HG03064 (cell line): ENCODE results near the gene COL4A1.

Experiments
- ATAC-seq: cut with Tn5 transposase; IDR thresholded peaks from one replicate; pipeline ENCODE4 v1.9.1; 2021; ENCODE audit warnings: low read depth; ENCODE audit not compliant: unreplicated experiment

Gene COL4A1

GRCh38 chr13:110263404-110263803, 43.6 kb downstream of the COL4A1 start:
- no peak for ATAC-seq

- no peak for ATAC-seq
Observed at GRCh38 chr13:110262508-110263291, 44.3 kb downstream of the COL4A1 start.

GRCh38 chr13:110262082-110262436, 44.9 kb downstream of the COL4A1 start:
- ATAC-seq: no peak

GRCh38 chr13:110261166-110262081, 45.5 kb downstream of the COL4A1 start:
- ATAC-seq: no peak

GRCh38 chr13:110259651-110260050, 47.3 kb downstream of the COL4A1 start:
- no peak for ATAC-seq

GRCh38 chr13:110258876-110259631, 47.9 kb downstream of the COL4A1 start:
- ATAC-seq: no peak

GRCh38 chr13:110257408-110257807, 49.5 kb downstream of the COL4A1 start:
- no peak for ATAC-seq

- no peak for ATAC-seq
Observed at GRCh38 chr13:110256126-110256905, 50.6 kb downstream of the COL4A1 start.

GRCh38 chr13:110254751-110255553, 52.0 kb downstream of the COL4A1 start:
- ATAC-seq: no peak

- no peak for ATAC-seq
Observed at GRCh38 chr13:110254151-110254679, 52.7 kb downstream of the COL4A1 start.

- ATAC-seq: no peak
Observed at GRCh38 chr13:110251193-110251819, 55.7 kb downstream of the COL4A1 start.

GRCh38 chr13:110250258-110250891, 56.6 kb downstream of the COL4A1 start:
- no peak for ATAC-seq

GRCh38 chr13:110249326-110249725, 57.6 kb downstream of the COL4A1 start:
- no peak for ATAC-seq

GRCh38 chr13:110248449-110249143, 58.4 kb downstream of the COL4A1 start:
- no peak for ATAC-seq

- ATAC-seq: no peak
Observed at GRCh38 chr13:110246530-110246929, 60.4 kb downstream of the COL4A1 start.

GRCh38 chr13:110245416-110245899, 61.5 kb downstream of the COL4A1 start:
- ATAC-seq: no peak

- no peak for ATAC-seq
Observed at GRCh38 chr13:110244976-110245375, 62.0 kb downstream of the COL4A1 start.
